ENCODE results near the gene GATA5. TPM values are rescaled to one million over a fixed set of nuclear protein-coding genes. Genes with fewer than 3 reads are reported as not detected.

GATA5 gene
- total and polyA plus RNA-seq, 8 donors = 3.1 to 16.4 (median 9.3) TPM; not detected in 1

DNA sequence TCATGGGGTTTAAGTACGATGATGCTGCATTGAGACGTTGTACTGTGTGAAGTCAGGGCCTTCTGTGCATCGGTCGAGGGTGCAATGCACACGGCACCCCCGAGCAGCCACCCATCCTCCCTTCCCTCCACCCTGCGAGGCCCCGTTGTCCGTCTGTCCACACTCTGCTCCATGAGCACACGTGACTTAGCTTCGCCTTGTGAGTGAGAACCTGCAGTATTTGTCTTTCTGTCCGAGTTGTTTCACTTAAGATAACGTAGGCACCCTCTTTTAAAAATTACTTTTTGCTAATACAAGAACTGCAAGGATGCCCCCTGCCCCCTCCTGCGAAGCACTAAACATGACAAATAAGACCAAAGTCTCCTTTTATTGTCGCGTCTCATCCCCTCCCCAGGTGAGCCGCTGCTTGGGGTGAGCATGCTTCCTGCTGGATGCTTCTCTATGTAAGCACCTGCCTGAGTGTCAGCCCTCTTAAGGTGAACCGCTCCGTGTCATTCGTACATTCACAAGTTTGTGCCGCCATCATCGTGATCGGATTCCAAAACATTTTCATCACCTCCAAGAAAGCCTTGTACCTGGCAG lies 44.8 kb downstream of the GATA5 start:
- H3K4me3 ChIP-seq = no peak overlapping the region
- DNase-seq = peak in 1 of 2 donors; percentile 80
- H3K4me1 ChIP-seq = peaks cover 43 to 74% (median 66%) of the 10 kb centered on the region in 4 donors
- TF ChIP-seq, protein P1, sequence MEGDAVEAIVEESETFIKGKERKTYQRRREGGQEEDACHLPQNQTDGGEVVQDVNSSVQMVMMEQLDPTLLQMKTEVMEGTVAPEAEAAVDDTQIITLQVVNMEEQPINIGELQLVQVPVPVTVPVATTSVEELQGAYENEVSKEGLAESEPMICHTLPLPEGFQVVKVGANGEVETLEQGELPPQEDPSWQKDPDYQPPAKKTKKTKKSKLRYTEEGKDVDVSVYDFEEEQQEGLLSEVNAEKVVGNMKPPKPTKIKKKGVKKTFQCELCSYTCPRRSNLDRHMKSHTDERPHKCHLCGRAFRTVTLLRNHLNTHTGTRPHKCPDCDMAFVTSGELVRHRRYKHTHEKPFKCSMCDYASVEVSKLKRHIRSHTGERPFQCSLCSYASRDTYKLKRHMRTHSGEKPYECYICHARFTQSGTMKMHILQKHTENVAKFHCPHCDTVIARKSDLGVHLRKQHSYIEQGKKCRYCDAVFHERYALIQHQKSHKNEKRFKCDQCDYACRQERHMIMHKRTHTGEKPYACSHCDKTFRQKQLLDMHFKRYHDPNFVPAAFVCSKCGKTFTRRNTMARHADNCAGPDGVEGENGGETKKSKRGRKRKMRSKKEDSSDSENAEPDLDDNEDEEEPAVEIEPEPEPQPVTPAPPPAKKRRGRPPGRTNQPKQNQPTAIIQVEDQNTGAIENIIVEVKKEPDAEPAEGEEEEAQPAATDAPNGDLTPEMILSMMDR (IDR thresholded peaks at IDR 0.05) = no peak
- no peak for TF ChIP-seq POLR2AphosphoS5 (IDR thresholded peaks at IDR 0.05)
- TF ChIP-seq EP300 (IDR thresholded peaks at IDR 0.05) = no peak
- TF ChIP-seq POLR2A (IDR thresholded peaks at IDR 0.05) = no peak
- H3K27me3 ChIP-seq = peaks cover 0 to 33% (median 0%) of the 10 kb centered on the region in 3 donors
- intact Hi-C loops (cut with DNase I; ENCODE audit: low total_unique reads) = no loop called here
- WGBS, 5 donors = 28 to 57% (median 43%) methylated on average over 23 of the region's 23 CpGs
- no peak overlapping the region for H3K27ac ChIP-seq
- no peaks in the 10 kb centered on the region for H3K9me3 ChIP-seq
- no peaks in the 10 kb centered on the region for H3K36me3 ChIP-seq

DNA sequence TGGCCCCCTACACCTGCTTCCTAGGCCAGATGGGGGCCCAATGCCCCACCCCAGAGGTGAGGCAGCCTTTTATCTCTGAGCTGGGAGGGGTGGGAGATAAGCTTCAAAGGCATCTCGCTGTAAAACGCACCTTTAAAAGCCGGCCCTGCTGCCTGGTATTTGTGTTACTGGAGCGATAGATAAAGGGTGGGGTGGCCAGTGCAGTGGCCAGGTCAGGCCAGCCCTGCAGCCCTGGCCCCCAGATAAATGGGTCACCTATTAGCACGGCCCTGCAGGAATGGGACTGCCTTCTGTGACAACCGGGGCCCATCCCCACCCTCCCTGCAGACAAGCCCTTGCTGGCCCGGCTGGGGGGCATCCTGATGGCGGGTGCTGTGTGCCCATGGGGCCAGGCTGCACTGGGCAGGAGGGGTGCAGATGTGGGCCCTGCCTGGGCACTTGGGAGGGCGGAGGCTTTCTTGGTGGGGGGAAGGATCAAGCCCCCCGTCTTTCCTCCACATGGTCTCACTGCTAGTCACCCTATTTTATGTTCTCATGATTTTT lies 45.4 kb downstream of the GATA5 start:
- TF ChIP-seq POLR2A (IDR thresholded peaks at IDR 0.05) = no peak
- TF ChIP-seq POLR2AphosphoS5 (IDR thresholded peaks at IDR 0.05) = no peak
- TF ChIP-seq, protein P1 (IDR thresholded peaks at IDR 0.05) = no peak
- TF ChIP-seq EP300 (IDR thresholded peaks at IDR 0.05) = no peak
- 26 to 45% (median 32%) methylated on average over 9 to 10 of the region's 10 CpGs for WGBS, 5 donors
- Histone ChIP-seq H3K27me3 (peaks cover 0 to 31% (median 0%) of the 10 kb centered on the region in 3 donors), H3K9me3 (no peaks in the 10 kb centered on the region), H3K4me3 (no peak overlapping the region), H3K4me1 (peaks cover 43 to 76% (median 66%) of the 10 kb centered on the region in 4 donors), H3K36me3 (no peaks in the 10 kb centered on the region), H3K27ac (peak overlapping the region in 2 of 5 donors; percentile 11 to 20)
- DNase-seq = peak; percentile 60 to 74
- intact Hi-C loops (cut with DNase I; ENCODE audit: low total_unique reads) = no loop called here

DNA sequence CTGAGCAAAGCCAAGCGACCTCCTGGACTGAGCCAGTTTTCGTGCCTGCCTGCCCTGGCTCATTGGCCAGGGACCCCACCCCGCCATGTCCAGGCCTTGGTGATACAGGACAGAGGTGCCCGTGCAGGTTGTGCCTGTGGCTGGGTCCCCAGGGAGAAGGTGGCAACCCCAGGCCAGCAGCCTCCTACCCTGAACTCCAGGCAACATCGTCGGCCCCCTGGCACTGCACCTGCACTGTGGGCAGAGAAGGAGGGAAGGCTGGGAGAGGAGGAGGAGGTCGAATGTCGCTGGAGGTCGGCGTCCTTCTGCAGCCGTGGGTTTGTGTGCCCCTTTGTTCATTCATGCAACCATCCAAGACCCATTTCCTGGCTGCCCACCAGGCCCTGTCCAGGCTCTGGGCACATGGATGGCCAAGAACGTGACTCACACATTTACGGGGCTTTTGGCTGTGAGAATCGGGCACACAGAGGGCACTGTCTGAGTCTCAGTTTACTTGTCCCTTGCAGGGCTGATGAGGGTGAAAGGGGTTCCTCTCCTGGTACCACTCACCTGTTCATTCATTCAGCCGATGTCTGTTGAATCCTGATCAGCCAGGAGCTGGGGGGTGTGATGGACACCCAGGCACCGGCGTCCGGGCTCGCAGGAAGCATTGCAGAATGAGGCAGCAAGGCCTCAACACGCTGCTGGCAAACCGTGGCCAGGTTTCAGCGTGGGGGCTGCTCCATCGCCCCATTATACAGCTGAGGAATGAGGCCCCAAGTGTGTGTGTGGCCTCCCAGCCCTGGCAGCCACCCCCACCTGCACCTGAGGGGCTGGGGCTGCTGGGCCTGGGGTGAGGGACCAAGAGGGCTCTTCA lies 46.1 kb downstream of the GATA5 start:
- Histone ChIP-seq H3K27me3 (peaks cover 0 to 30% (median 0%) of the 10 kb centered on the region in 3 donors), H3K27ac (peak overlapping the region in 2 of 5 donors; percentile 11 to 20), H3K9me3 (no peaks in the 10 kb centered on the region), H3K36me3 (no peaks in the 10 kb centered on the region), H3K4me1 (peaks cover 43 to 74% (median 66%) of the 10 kb centered on the region in 4 donors), H3K4me3 (no peak overlapping the region)
- intact Hi-C loops (cut with DNase I; ENCODE audit: low total_unique reads) = no loop called here
- 34 to 59% (median 51%) methylated on average over 17 to 23 of the region's 23 CpGs for WGBS, 5 donors
- DNase-seq = no peak
- TF ChIP-seq POLR2A (IDR thresholded peaks at IDR 0.05) (no peak), EP300 (IDR thresholded peaks at IDR 0.05) (no peak), POLR2AphosphoS5 (IDR thresholded peaks at IDR 0.05) (no peak)
- TF ChIP-seq, protein P1 (IDR thresholded peaks at IDR 0.05) = no peak

Measured in stomach (tissue), 9 donors.